ENCODE data around the gene CDC40. TPM values are rescaled to one million over a fixed set of nuclear protein-coding genes. Genes with fewer than 3 reads are reported as not detected.

Gene CDC40
- polyA plus RNA-seq, 1 of the 3 experiments (the other 2 are of a cell fraction), result 7.4 TPM

GRCh38 chr6:110178626-110179405 lies 1.4 kb upstream of the CDC40 start:
- Histone ChIP-seq H3K9ac (peak overlapping the region; percentile 99), H2AFZ (ENCODE audit: low read depth) (peak overlapping the region; percentile 93), H3K79me2 (ENCODE audit: insufficient read depth) (peaks cover 86% of the 10 kb centered on the region), H3K4me1 (ENCODE audit: control insufficient read depth in 1 of 2, insufficient read depth in 2 of 2, low read depth in 1 of 2, low read length in 1 of 2) (peaks cover 11 to 47% of the 10 kb centered on the region in 2 experiments), H3K36me3 (replicated peaks in 1 of 2; ENCODE audit: control insufficient read depth in 1 of 2, insufficient read depth in 2 of 2, low read length in 1 of 2) (peaks cover 0 to 2% of the 10 kb centered on the region in 2 experiments), H3K27me3 (ENCODE audit: insufficient read depth) (no peaks in the 10 kb centered on the region), H3K4me3 (ENCODE audit: low read depth in 2 of 2, low read length in 1 of 2) (peak overlapping the region; percentile 92 to 100), H3F3A (replicated peaks; ENCODE audit: insufficient read depth) (no peaks in the 10 kb centered on the region), H4K20me1 (ENCODE audit: insufficient read depth) (peaks cover 29% of the 10 kb centered on the region), H3K9me3 (no peaks in the 10 kb centered on the region), H3K27ac (ENCODE audit: low read depth in 2 of 2, low read length in 1 of 2) (peak overlapping the region; percentile 94 to 99), H3K4me2 (peak overlapping the region; percentile 85), H3K9me2 (no peaks in the 10 kb centered on the region; the same call in 1 of the 2 replicates)
- DNase-seq, result peak; percentile 72
- ChIA-PET POLR2A (interaction anchor here (1.0 to 1.2 kb wide), 2 partner anchors 12 to 211 kb away, joined by 3 to 5 read pairs; no protein-coding TSS in a partner anchor), CTCF (interaction anchor here (0.6 to 7.3 kb wide), 15 partner anchors 11 to 474 kb away, joined by 3 to 63 read pairs (median 4); no protein-coding TSS in a partner anchor)
- WGBS (ENCODE audit: low lambda C conversion rate), result 3% methylated on average over 32 of the region's 66 CpGs
- TF ChIP-seq YY1 (IDR thresholded peaks at IDR 0.05; ENCODE audit: low read depth), result peak; percentile 61; the same call in 1 of the 2 replicates
- TF ChIP-seq ELF1 (IDR thresholded peaks at IDR 0.05), result no peak
- TF ChIP-seq, protein P1, sequence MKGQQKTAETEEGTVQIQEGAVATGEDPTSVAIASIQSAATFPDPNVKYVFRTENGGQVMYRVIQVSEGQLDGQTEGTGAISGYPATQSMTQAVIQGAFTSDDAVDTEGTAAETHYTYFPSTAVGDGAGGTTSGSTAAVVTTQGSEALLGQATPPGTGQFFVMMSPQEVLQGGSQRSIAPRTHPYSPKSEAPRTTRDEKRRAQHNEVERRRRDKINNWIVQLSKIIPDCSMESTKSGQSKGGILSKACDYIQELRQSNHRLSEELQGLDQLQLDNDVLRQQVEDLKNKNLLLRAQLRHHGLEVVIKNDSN (IDR thresholded peaks at IDR 0.05; ENCODE audit: borderline replicate concordance, low read depth), result no peak
- TF ChIP-seq GABPA (IDR thresholded peaks at IDR 0.05; ENCODE audit: low read depth), result no peak
- no peak for TF ChIP-seq POLR2AphosphoS5 (IDR thresholded peaks at IDR 0.05; ENCODE audit: low read depth, low read length)
- peak; percentile 50; the same call in 1 of the 2 replicates for TF ChIP-seq RCOR1 (IDR thresholded peaks at IDR 0.05; ENCODE audit: low read length)
- TF ChIP-seq FOSL2 (IDR thresholded peaks at IDR 0.05; ENCODE audit: borderline replicate concordance, low read depth), result no peak
- TF ChIP-seq FOXJ3 (CRISPR knock-in tag; IDR thresholded peaks at IDR 0.05), result no peak
- TF ChIP-seq EP300 (IDR thresholded peaks at IDR 0.05; ENCODE audit: borderline replicate concordance in 1 of 2, low read depth in 1 of 2, low read length in 1 of 2), result no peak
- no peak for TF ChIP-seq TCF12 (IDR thresholded peaks at IDR 0.05)
- TF ChIP-seq SIN3A (IDR thresholded peaks at IDR 0.05; ENCODE audit: borderline replicate concordance, low read depth, low read length), result peak; percentile 66; the same call in 1 of the 2 replicates
- TF ChIP-seq, protein P2, sequence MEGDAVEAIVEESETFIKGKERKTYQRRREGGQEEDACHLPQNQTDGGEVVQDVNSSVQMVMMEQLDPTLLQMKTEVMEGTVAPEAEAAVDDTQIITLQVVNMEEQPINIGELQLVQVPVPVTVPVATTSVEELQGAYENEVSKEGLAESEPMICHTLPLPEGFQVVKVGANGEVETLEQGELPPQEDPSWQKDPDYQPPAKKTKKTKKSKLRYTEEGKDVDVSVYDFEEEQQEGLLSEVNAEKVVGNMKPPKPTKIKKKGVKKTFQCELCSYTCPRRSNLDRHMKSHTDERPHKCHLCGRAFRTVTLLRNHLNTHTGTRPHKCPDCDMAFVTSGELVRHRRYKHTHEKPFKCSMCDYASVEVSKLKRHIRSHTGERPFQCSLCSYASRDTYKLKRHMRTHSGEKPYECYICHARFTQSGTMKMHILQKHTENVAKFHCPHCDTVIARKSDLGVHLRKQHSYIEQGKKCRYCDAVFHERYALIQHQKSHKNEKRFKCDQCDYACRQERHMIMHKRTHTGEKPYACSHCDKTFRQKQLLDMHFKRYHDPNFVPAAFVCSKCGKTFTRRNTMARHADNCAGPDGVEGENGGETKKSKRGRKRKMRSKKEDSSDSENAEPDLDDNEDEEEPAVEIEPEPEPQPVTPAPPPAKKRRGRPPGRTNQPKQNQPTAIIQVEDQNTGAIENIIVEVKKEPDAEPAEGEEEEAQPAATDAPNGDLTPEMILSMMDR (IDR thresholded peaks at IDR 0.05), result peak; percentile 67
- TF ChIP-seq, protein P3, sequence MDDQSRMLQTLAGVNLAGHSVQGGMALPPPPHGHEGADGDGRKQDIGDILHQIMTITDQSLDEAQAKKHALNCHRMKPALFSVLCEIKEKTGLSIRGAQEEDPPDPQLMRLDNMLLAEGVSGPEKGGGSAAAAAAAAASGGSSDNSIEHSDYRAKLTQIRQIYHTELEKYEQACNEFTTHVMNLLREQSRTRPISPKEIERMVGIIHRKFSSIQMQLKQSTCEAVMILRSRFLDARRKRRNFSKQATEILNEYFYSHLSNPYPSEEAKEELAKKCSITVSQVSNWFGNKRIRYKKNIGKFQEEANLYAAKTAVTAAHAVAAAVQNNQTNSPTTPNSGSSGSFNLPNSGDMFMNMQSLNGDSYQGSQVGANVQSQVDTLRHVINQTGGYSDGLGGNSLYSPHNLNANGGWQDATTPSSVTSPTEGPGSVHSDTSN (IDR thresholded peaks at IDR 0.05), result no peak
- TF ChIP-seq REST (IDR thresholded peaks at IDR 0.05; ENCODE audit: low read depth, low read length), result no peak
- TF ChIP-seq IRF3 (IDR thresholded peaks at IDR 0.05; ENCODE audit: low read depth, low read length), result no peak
- no peak for TF ChIP-seq RXRA (IDR thresholded peaks at IDR 0.05; ENCODE audit: borderline replicate concordance, low read depth)
- peak; percentile 64 for TF ChIP-seq SMC3 (IDR thresholded peaks at IDR 0.05; ENCODE audit: low read depth, low read length)
- no peak for TF ChIP-seq ZBTB33 (IDR thresholded peaks at IDR 0.05; ENCODE audit: borderline replicate concordance, low read depth)
- TF ChIP-seq RFX5 (IDR thresholded peaks at IDR 0.05; ENCODE audit: low read length), result no peak
- peak; percentile 56; the same call in 1 of the 2 replicates for TF ChIP-seq MXI1 (IDR thresholded peaks at IDR 0.05; ENCODE audit: low read depth, low read length)
- TF ChIP-seq MEF2A (IDR thresholded peaks at IDR 0.05; ENCODE audit: borderline replicate concordance, low read depth), result no peak
- TF ChIP-seq NFIC (IDR thresholded peaks at IDR 0.05; ENCODE audit: borderline replicate concordance), result no peak

All from SK-N-SH (cell line).